HCT116 (cell line): ENCODE measurements around the gene HSF4. TPM values are rescaled to one million over a fixed set of nuclear protein-coding genes. Genes with fewer than 3 reads are reported as not detected.

Experiments
- ATAC-seq: fragments of 200-7000 bp; cut with Tn5 transposase; 2 replicates; pipeline ENCODE4 v1.9.1; 2020; ENCODE audit warnings: mild to moderate bottlenecking, moderate library complexity
- BruUV-seq: library from RNA; stranded (reverse); fragments of 400-500 nt; replicated peaks from 2 replicates; lab custom pipeline; 2021; lab: Mats Ljungman, UMichigan
- CTCF ChIA-PET: fragments of 300-600 bp; sonication (Branson Sonifier 250); formaldehyde crosslinking; loops from one replicate; lab custom pipeline; 2021; ENCODE audit warnings: antibody characterized with exemption; lab: Charles Lee
- POLR2A ChIA-PET: fragments of 300-600, 350-600 bp; sonication (Branson Sonifier 250); formaldehyde crosslinking; loops from one replicate; lab custom pipeline; 2021; ENCODE audit warnings: antibody characterized with exemption; lab: Charles Lee
- RAD21 ChIA-PET, 2 experiments: fragments of 300-600 bp; sonication (Branson Sonifier 250); formaldehyde crosslinking; loops; one replicate each; lab custom pipeline; 2023; ENCODE audit warnings: low total read pairs in 2 of 2; ENCODE audit not compliant: uncharacterized antibody in 2 of 2, unreplicated experiment in 2 of 2, low non-redundant PET in 1 of 2; lab: Charles Lee
- DNase-seq: peaks from one replicate; pipeline ENCODE4 v3.0.0-alpha.2; 2010; ENCODE audit warnings: low read depth, low spot score
- H2AFZ ChIP-seq: fragments of 200-600 bp; shearing (Covaris generic), sonication (generic); 2 replicates; pipeline ENCODE4 v1.6.1; 2017; ENCODE audit warnings: low read depth, mixed run types, mixed read lengths, antibody characterized with exemption, low read length; ENCODE audit not compliant: poor library complexity, severe bottlenecking
- H3K27ac ChIP-seq: 2 replicates; pipeline ENCODE4 v1.5.1; 2012; ENCODE audit warnings: low read depth, low read length
- H3K27me3 ChIP-seq: fragments of 200-600 bp; sonication (generic); 2 replicates; pipeline ENCODE4 v1.6.1; 2016; ENCODE audit warnings: mixed run types, low read length, mixed read lengths; ENCODE audit not compliant: insufficient read depth
- H3K36me3 ChIP-seq, 2 experiments: fragments of 200-500 bp in 1 of 2; fragments of 200-600 bp in 1 of 2; sonication (Bioruptor generic) in 1 of 2; sonication (generic) in 1 of 2; 2 replicates each; pipeline versions ENCODE4 v1.5.1 to v1.6.1; 2014 to 2016; ENCODE audit warnings: low read length in 2 of 2, inconsistent platforms in 1 of 2, mixed read lengths in 1 of 2, mixed run types in 1 of 2; ENCODE audit not compliant: insufficient read depth in 2 of 2, control insufficient read depth in 1 of 2
- H3K4me1 ChIP-seq, 2 experiments: fragments of 200-600 bp in 1 of 2; sonication (generic) in 1 of 2; 2 replicates each; pipeline versions ENCODE4 v1.5.1 to v1.6.1; 2012 to 2017; ENCODE audit warnings: low read length in 2 of 2, inconsistent platforms in 1 of 2, mild to moderate bottlenecking in 1 of 2, mixed read lengths in 1 of 2, mixed run types in 1 of 2, moderate library complexity in 1 of 2; ENCODE audit not compliant: insufficient read depth in 2 of 2, control insufficient read depth in 1 of 2
- H3K4me2 ChIP-seq: fragments of 200-600 bp; sonication (generic); 2 replicates; pipeline ENCODE4 v1.6.1; 2017; ENCODE audit warnings: mixed run types, low read length, mixed read lengths
- H3K4me3 ChIP-seq, 2 experiments: fragments of 200-600 bp in 1 of 2; sonication (generic) in 1 of 2; replicated peaks in 1 of 2; 2 replicates each; pipeline ENCODE4 v1.5.1; 2011 to 2016; ENCODE audit warnings: low read length in 2 of 2, control low read depth in 1 of 2, low read depth in 1 of 2, mild to moderate bottlenecking in 1 of 2, mixed read lengths in 1 of 2, mixed run types in 1 of 2
- H3K79me2 ChIP-seq: fragments of 200-600 bp; sonication (generic); 2 replicates; pipeline ENCODE4 v1.6.1; 2017; ENCODE audit warnings: mild to moderate bottlenecking, mixed run types, low read length, moderate library complexity, mixed read lengths; ENCODE audit not compliant: insufficient read depth
- H3K9ac ChIP-seq: fragments of 200-600 bp; sonication (generic); 2 replicates; pipeline ENCODE4 v1.6.1; 2016; ENCODE audit warnings: low read length, mixed read lengths
- H3K9me2 ChIP-seq: fragments of 200-600 bp; sonication (generic), shearing (Covaris generic); 2 replicates; pipeline ENCODE4 v1.6.1; 2017; ENCODE audit warnings: mixed run types, mild to moderate bottlenecking, moderate library complexity; ENCODE audit not compliant: insufficient read depth
- H3K9me3 ChIP-seq, 2 experiments: fragments of 200-500 bp in 1 of 2; fragments of 200-600 bp in 1 of 2; sonication (Bioruptor generic) in 1 of 2; sonication (generic) in 1 of 2; 2 replicates each; pipeline ENCODE4 v1.6.1; 2014 to 2017; ENCODE audit warnings: low read length in 2 of 2, mixed read lengths in 2 of 2, inconsistent platforms in 1 of 2, low read depth in 1 of 2, mild to moderate bottlenecking in 1 of 2, mixed run types in 1 of 2, moderate library complexity in 1 of 2; ENCODE audit not compliant: control insufficient read depth in 1 of 2, insufficient read depth in 1 of 2
- H4K20me1 ChIP-seq: fragments of 200-600 bp; sonication (generic), shearing (Covaris generic); 2 replicates; pipeline ENCODE4 v1.6.1; 2017; ENCODE audit warnings: mixed run types, mild to moderate bottlenecking, moderate library complexity; ENCODE audit not compliant: insufficient read depth
- ATF3 ChIP-seq: IDR thresholded peaks from 2 replicates; pipeline ENCODE4 v1.6.1; 2012
- CBX3 ChIP-seq: IDR thresholded peaks from 2 replicates; pipeline ENCODE4 v1.6.1; 2012; ENCODE audit warnings: low read depth
- EGR1 ChIP-seq: IDR thresholded peaks from 2 replicates; pipeline ENCODE4 v1.6.1; 2012; ENCODE audit warnings: low read depth
- EZH2 ChIP-seq: fragments of 200-600 bp; sonication (generic); IDR thresholded peaks from 2 replicates; pipeline ENCODE4 v1.6.1; 2017; ENCODE audit warnings: antibody characterized with exemption, mixed run types
- JUND ChIP-seq: IDR thresholded peaks from 2 replicates; pipeline ENCODE4 v1.6.1; 2012
- MAX ChIP-seq: IDR thresholded peaks from 2 replicates; pipeline ENCODE4 v1.6.1; 2012
- POLR2A ChIP-seq: IDR thresholded peaks from 2 replicates; pipeline ENCODE4 v1.7.0; 2011; ENCODE audit warnings: borderline replicate concordance; ENCODE audit not compliant: insufficient read depth, insufficient read length; ENCODE audit errors: extremely low read depth
- POLR2AphosphoS5 ChIP-seq: IDR thresholded peaks from 2 replicates; pipeline ENCODE4 v1.6.1; 2011; ENCODE audit warnings: mild to moderate bottlenecking, low read depth, low read length, moderate library complexity
- SP1 ChIP-seq: IDR thresholded peaks from 2 replicates; pipeline ENCODE4 v1.6.1; 2012; ENCODE audit warnings: low read depth
- TCF7L2 ChIP-seq: IDR thresholded peaks from 2 replicates; pipeline ENCODE4 v1.7.0; 2011; ENCODE audit warnings: borderline replicate concordance, inconsistent platforms; ENCODE audit not compliant: insufficient read depth, insufficient read length; ENCODE audit errors: extremely low read depth
- ZBTB33 ChIP-seq: IDR thresholded peaks from 2 replicates; pipeline ENCODE4 v1.6.1; 2011; ENCODE audit warnings: mild to moderate bottlenecking, low read length, moderate library complexity; ENCODE audit not compliant: insufficient replicate concordance; ENCODE audit errors: extremely low read depth
- intact Hi-C: fragments of 100-400 bp; cut with micrococcal nuclease; formaldehyde crosslinking; loops from 2 replicates; pipeline ENCODE4 v1.10.0; 2022
- total RNA-seq: library from RNA; stranded (reverse); gene quantifications from one replicate; pipeline ENCODE4 v1.2.1, GENCODE V29; 2021; ENCODE audit not compliant: unreplicated experiment

The HSF4 gene
- total RNA-seq, 1 experiment from 2014 or later, result 46.6 TPM

GRCh38 chr16:67128887-67129286 is 35.7 kb upstream of the HSF4 start:
- CTCF ChIA-PET, result no interaction called here

GRCh38 chr16:67129422-67129821 is 35.1 kb upstream of the HSF4 start:
- TF ChIP-seq POLR2A (no peak), MAX (no peak), TCF7L2 (no peak), EGR1 (no peak), POLR2AphosphoS5 (no peak), EZH2 (no peak), JUND (no peak), ZBTB33 (no peak), SP1 (no peak), CBX3 (no peak)
- TF ChIP-seq, all 23 proteins: peak for 0
- CTCF ChIA-PET, result no interaction called here
- 0 out of 2 replicates have a peak, but pooled peaks cover 3% of the 10 kb centered on the region for H3K79me2 ChIP-seq
- H4K20me1 ChIP-seq, result no peaks in the 10 kb centered on the region
- H3K9me3 ChIP-seq, result no peaks in the 10 kb centered on the region
- no peaks in the 10 kb centered on the region for H3K27me3 ChIP-seq
- RAD21 ChIA-PET, result no interaction called here
- H3K9me2 ChIP-seq, result no peaks in the 10 kb centered on the region
- ATAC-seq (no peak), DNase-seq (no peak)
- H2AFZ ChIP-seq, result no peak overlapping the region
- no TSS peak for BruUV-seq
- H3K27ac ChIP-seq, result no peak overlapping the region
- no peak overlapping the region for H3K4me2 ChIP-seq
- H3K9ac ChIP-seq, result no peak overlapping the region
- POLR2A ChIA-PET, result no interaction called here
- no peak overlapping the region for H3K4me3 ChIP-seq
- H3K36me3 ChIP-seq, result peaks cover 14 to 24% of the 10 kb centered on the region in 2 experiments; a peak in 3 of 4 replicates
- intact Hi-C loops, result no loop called here
- no peaks in the 10 kb centered on the region for H3K4me1 ChIP-seq

More at GRCh38 chr16:67128887-67129286, 35.7 kb upstream of the HSF4 start:
- Histone ChIP-seq H3K9me3 (no peaks in the 10 kb centered on the region), H3K4me1 (no peaks in the 10 kb centered on the region), H3K9me2 (no peaks in the 10 kb centered on the region), H3K4me3 (no peak overlapping the region), H3K27me3 (no peaks in the 10 kb centered on the region), H3K9ac (no peak overlapping the region), H2AFZ (no peak overlapping the region), H3K4me2 (no peak overlapping the region), H4K20me1 (no peaks in the 10 kb centered on the region), H3K36me3 (peaks cover 14 to 18% of the 10 kb centered on the region in 2 experiments; a peak in 3 of 4 replicates), H3K27ac (no peak overlapping the region), H3K79me2 (0 out of 2 replicates have a peak, but pooled peaks cover 3% of the 10 kb centered on the region)
- intact Hi-C loops, result no loop called here
- DNase-seq, result no peak
- BruUV-seq, result no TSS peak
- RAD21 ChIA-PET, result no interaction called here
- ATAC-seq, result no peak
- no peak for TF ChIP-seq ATF3
- POLR2A ChIA-PET, result no interaction called here
